GM18517 (cell line): Measurements from ENCODE around the gene PCDHGC5.

ENCODE experiments used
- ATAC-seq: cut with Tn5 transposase; IDR thresholded peaks from one replicate; pipeline ENCODE4 v1.9.1; 2021; ENCODE audit warnings: mild to moderate bottlenecking, moderate library complexity; ENCODE audit not compliant: unreplicated experiment

PCDHGC5 gene

GRCh38 chr5:141528291-141528984 lies 39.6 kb downstream of the PCDHGC5 start:
- no peak for ATAC-seq

- ATAC-seq: peak; percentile 31
Observed at GRCh38 chr5:141529002-141529401, 40.1 kb downstream of the PCDHGC5 start.

GRCh38 chr5:141529873-141530272 lies 41.0 kb downstream of the PCDHGC5 start:
- peak; percentile 60 for ATAC-seq

GRCh38 chr5:141532726-141533125 lies 43.8 kb downstream of the PCDHGC5 start:
- ATAC-seq: no peak

- ATAC-seq: no peak
Observed at GRCh38 chr5:141533897-141534296, 45.0 kb downstream of the PCDHGC5 start.

GRCh38 chr5:141534492-141535213 lies 45.8 kb downstream of the PCDHGC5 start:
- ATAC-seq: no peak
